ENCODE results near the gene DPEP1.
"Not testable (repeated sequence)": the region's sequence is repeated elsewhere in the genome, so short reads cannot be mapped to it uniquely, and the experiment has no call there.

The DPEP1 gene

DNA sequence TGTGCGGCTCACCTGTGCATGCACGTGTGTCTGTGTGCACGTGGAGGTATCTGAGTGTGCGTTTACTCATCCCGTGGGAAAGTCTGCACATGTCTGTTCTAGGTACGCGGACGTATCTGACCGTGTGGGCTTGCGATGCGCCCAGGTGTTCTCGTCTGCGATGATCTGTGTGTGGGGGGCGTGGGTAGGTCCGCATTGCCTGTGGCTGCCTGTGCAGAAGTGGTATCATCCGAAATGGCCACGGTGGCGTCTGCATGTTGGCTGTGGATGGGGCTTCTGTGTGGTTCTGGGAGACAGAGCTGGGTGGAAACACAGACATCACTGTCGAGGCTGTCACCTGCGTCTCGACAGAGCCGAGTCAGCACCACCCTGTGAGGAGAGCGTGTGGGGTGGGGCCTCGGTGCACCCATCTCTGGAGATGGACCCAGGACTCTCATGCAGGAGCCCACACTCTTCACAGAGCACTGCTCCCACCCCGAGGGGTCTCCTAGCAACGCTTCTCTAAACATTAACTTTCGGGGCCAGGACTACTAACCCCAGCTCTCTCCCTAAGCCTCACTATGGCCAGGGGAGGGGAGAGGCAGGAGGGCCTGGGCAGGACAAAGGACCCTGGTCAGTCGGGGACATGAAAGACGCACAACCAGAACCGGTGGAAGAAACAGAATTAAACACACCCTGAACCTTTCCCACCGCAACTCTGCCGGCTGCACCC is 8.4 kb downstream of the DPEP1 start:
- Histone ChIP-seq H3K9me3 (ENCODE audit: control insufficient read depth, insufficient read depth, low read length) (no peaks in the 10 kb centered on the region), H3K27ac (ENCODE audit: low read depth, low read length) (no peak overlapping the region), H3K4me1 (ENCODE audit: control insufficient read depth, insufficient read depth, low read length) (peaks cover 7% of the 10 kb centered on the region; the same call in 1 of the 2 replicates)

DNA sequence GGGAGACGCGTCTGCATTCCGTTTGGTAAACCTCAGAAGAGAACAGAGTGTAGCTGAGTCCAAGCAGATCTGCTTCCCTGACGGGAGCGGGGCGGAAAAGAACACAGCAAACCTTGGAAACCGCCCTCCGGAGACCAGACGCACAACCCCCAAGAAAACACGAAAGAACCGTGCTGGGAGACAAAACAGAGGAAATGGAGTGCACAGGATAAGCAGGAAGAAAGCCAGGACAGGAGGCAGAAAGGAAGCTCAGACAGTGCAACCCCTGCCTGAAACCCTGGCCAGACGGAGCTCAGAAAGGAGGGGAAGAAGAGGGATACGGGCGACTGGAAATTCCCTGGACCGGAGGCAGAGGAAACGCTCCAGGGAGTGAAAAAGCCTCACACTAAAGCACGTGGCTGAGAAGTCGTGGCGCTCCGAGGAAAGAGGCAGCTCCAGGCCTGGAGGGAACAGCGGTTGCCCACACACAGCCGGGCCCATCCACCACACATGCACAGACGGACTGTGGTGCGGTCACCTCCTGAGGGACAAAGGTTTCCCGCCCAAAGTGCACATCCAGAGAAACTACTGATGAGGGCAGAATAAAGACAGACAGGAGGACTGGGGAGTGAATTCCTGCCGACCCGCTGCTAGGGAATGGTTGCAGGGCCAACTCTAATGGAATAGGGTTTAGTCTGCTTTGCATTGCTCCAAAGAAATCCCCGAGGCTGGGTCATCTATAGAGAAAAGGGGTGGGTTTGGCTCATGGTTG is 10.2 kb downstream of the DPEP1 start:
- Histone ChIP-seq H3K27me3 (ENCODE audit: control insufficient read depth, insufficient read depth, low read length) (peaks cover 9% of the 10 kb centered on the region), H3K4me1 (ENCODE audit: control insufficient read depth, insufficient read depth, low read length) (peaks cover 7% of the 10 kb centered on the region; the same call in 1 of the 2 replicates), H3K27ac (ENCODE audit: low read depth, low read length) (no peak overlapping the region), H3K9me3 (ENCODE audit: control insufficient read depth, insufficient read depth, low read length) (no peaks in the 10 kb centered on the region), H3K36me3 (ENCODE audit: control insufficient read depth, insufficient read depth, low read length) (no peaks in the 10 kb centered on the region), H3K9ac (ENCODE audit: low read depth, low read length) (no peak overlapping the region), H3K4me3 (ENCODE audit: low read depth, low read length) (no peak overlapping the region)

More for the DNA sequence above, 8.4 kb downstream of the DPEP1 start:
- H3K4me3 ChIP-seq (ENCODE audit: low read depth, low read length), result no peak overlapping the region
- peaks cover 9% of the 10 kb centered on the region for H3K27me3 ChIP-seq (ENCODE audit: control insufficient read depth, insufficient read depth, low read length)
- H3K36me3 ChIP-seq (ENCODE audit: control insufficient read depth, insufficient read depth, low read length), result no peaks in the 10 kb centered on the region
- no peak overlapping the region for H3K9ac ChIP-seq (ENCODE audit: low read depth, low read length)

DNA sequence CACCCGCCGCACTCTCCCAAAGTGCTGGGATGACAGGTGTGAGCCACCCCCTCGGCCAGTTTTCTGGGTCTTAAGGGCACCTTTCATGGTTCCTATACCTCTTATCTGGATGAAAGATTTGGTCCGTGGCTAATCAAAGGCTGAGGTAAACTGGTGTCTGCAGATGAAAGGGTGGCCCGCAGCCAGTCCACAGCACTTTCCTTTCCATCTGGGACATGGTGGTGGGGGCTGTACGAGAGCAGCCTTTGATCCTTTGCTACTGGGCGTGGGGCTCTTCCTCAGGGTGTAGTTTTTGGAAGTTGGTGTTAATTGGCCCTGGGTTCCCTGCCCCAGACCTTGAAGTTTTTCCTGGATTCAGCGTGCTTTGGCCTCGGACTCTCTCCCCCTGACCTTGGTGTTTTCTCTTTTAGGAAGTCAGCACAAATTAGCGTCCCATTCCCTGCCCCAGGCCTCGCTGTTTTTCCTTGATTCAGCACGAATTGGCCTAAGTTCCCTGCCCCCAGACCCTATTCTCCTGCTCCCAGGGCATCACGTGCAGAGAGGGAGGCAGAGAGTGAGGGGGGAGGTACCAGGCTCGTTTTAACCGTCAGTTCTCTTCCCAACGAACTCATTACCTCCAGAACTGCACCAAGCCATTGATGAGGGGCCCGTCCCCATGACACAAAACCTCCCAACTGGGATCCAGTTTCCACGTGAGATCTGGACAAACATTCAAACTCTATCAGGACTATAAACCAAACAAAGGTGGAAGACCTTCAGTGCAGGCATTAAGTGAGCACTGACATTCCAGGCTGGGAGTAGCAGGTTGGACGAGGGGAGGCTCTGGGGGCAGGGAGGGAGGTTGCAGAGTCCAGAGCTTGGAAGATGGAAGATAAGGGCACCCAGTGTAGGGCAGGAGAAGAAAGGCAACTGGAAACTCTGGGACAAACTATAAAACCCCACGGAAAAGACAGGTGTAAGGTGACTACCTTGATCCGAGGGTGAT is 11.6 kb downstream of the DPEP1 start:
- no peaks in the 10 kb centered on the region for H3K9me3 ChIP-seq (ENCODE audit: control insufficient read depth, insufficient read depth, low read length)
- peaks cover 9% of the 10 kb centered on the region for H3K27me3 ChIP-seq (ENCODE audit: control insufficient read depth, insufficient read depth, low read length)
- no peak overlapping the region for H3K9ac ChIP-seq (ENCODE audit: low read depth, low read length)
- no peak overlapping the region for H3K27ac ChIP-seq (ENCODE audit: low read depth, low read length)
- H3K4me1 ChIP-seq (ENCODE audit: control insufficient read depth, insufficient read depth, low read length), result peaks cover 4% of the 10 kb centered on the region; the same call in 1 of the 2 replicates
- no peaks in the 10 kb centered on the region for H3K36me3 ChIP-seq (ENCODE audit: control insufficient read depth, insufficient read depth, low read length)
- H3K4me3 ChIP-seq (ENCODE audit: low read depth, low read length), result no peak overlapping the region

DNA sequence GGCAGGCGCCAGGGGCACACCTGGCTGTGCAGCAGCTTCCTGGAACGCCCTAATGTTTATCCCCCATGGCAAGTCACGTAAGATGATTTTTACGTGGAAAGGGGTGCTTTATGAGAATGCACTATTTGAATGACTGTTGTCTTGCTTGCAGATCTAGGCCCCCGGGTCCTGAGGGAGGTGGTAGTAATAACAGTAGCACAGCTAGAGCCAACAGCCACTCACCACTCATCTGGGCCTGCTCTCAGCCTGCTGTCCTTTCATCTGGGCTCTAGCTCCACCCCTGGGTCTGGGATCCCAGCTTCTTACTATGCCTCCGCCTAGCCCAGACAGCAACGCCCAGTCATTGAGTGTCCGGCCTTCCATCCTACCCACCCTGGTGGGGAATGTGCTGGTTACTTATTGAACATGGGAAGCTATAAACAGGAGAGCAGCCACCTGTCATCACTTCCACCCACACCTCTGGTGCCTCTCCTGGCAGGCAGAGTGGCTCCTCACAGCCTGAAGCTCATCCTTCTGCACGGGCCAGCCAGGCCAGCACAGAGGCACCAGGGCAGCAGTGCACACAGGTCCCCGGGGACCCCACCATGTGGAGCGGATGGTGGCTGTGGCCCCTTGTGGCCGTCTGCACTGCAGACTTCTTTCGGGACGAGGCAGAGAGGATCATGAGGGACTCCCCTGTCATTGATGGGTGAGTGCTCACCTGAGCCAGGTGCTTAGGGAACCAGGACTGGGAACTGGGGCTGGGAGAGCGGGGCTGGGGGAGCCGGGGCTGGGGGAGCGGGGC is 16.6 kb downstream of the DPEP1 start:
- Histone ChIP-seq H3K36me3 (ENCODE audit: control insufficient read depth, insufficient read depth, low read length) (no peaks in the 10 kb centered on the region), H3K4me3 (ENCODE audit: low read depth, low read length) (no peak overlapping the region), H3K27me3 (ENCODE audit: control insufficient read depth, insufficient read depth, low read length) (no peaks in the 10 kb centered on the region), H3K9me3 (ENCODE audit: control insufficient read depth, insufficient read depth, low read length) (no peaks in the 10 kb centered on the region), H3K9ac (ENCODE audit: low read depth, low read length) (no peak overlapping the region), H3K4me1 (ENCODE audit: control insufficient read depth, insufficient read depth, low read length) (no peaks in the 10 kb centered on the region; the same call in 1 of the 2 replicates), H3K27ac (ENCODE audit: low read depth, low read length) (no peak overlapping the region)

DNA sequence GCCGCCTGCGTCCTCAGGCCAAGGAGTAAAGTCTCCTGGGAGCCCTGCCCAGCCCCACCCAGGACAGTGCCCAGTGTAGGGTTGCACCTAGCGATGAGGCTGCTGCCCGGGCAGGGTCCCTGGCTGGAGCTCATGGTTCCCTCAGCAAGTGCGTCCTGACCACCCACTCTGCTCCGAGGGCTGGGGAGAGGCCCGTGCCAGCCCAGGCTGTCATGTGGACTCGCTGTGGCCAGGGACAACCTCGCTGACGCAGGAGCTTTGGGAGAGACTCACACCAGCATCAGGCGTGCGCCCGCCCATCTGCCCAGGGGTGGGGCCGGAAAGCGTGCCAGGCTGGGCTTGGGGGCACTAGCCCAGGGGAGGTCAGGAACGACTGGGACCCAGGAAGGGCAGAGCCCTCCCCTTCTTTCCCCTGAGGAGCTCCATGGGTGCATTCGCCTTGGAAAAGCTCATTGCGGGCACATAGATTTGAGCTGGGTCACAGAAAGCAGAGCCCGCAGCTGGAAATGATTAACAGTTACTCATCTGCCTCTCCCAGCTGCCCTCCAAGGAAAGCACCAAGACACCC is 19.7 kb downstream of the DPEP1 start:
- no peaks in the 10 kb centered on the region for H3K27me3 ChIP-seq (ENCODE audit: control insufficient read depth, insufficient read depth, low read length)
- H3K36me3 ChIP-seq (ENCODE audit: control insufficient read depth, insufficient read depth, low read length), result no peaks in the 10 kb centered on the region
- no peak overlapping the region for H3K9ac ChIP-seq (ENCODE audit: low read depth, low read length)
- H3K4me1 ChIP-seq (ENCODE audit: control insufficient read depth, insufficient read depth, low read length), result no peaks in the 10 kb centered on the region
- no peak overlapping the region for H3K27ac ChIP-seq (ENCODE audit: low read depth, low read length)
- no peaks in the 10 kb centered on the region for H3K9me3 ChIP-seq (ENCODE audit: control insufficient read depth, insufficient read depth, low read length)
- no peak overlapping the region for H3K4me3 ChIP-seq (ENCODE audit: low read depth, low read length)

DNA sequence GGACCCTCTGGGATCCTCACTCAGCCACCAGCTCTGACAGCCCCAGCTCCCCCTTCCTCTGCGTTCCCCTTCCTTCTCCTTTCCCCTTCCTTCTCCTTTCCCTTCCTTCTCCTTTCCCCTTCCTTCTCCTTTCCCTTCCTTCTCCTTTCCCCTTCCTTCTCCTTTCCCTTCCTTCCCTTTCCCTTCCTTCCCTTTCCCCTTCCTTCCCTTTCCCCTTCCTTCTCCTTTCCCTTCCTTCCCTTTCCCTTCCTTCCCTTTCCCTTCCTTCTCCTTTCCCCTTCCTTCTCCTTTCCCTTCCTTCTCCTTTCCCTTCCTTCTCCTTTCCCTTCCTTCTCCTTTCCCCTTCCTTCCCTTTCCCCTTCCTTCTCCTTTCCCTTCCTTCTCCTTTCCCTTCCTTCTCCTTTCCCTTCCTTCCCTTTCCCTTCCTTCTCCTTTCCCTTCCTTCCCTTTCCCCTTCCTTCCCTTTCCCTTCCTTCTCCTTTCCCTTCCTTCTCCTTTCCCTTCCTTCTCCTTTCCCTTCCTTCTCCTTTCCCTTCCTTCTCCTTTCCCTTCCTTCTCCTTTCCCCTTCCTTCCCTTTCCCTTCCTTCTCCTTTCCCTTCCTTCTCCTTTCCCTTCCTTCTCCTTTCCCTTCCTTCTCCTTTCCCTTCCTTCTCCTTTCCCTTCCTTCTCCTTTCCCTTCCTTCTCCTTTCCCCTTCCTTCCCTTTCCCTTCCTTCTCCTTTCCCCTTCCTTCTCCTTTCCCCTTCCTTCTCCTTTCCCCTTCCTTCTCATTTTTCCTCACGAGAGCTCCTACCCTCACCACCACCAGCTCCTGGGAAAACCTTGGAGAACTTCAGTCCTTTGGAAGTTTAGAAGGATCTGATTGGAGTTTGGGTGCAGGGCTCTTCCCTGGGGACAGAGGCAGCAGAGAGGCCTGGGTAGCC is 21.3 kb downstream of the DPEP1 start:
- H3K4me3 ChIP-seq (ENCODE audit: low read depth, low read length); H3K36me3 ChIP-seq (ENCODE audit: control insufficient read depth, insufficient read depth, low read length); H3K27me3 ChIP-seq (ENCODE audit: control insufficient read depth, insufficient read depth, low read length); H3K27ac ChIP-seq (ENCODE audit: low read depth, low read length); H3K9me3 ChIP-seq (ENCODE audit: control insufficient read depth, insufficient read depth, low read length); H3K4me1 ChIP-seq (ENCODE audit: control insufficient read depth, insufficient read depth, low read length); H3K9ac ChIP-seq (ENCODE audit: low read depth, low read length): not testable (repeated sequence)

DNA sequence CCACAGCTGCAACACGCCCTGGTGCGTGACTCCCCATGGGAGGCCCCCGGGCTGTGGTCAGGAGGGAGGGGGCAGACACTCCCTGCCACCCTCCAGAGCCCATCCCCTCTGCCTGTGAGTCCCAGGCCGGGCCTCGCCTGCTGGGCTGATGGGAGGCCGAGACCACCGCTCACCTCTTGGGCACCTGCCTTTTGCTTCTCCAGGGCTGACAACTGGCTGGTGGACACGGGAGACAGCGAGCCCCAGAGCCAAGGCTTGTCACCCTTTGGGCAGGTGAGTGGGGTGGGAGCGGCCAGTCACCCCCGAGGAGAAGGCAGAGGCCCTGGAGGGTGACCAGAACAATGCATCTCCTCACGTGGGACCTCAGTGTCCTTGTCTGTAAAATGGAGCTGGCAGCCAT is 23.2 kb downstream of the DPEP1 start:
- H3K4me3 ChIP-seq (ENCODE audit: low read depth, low read length), result no peak overlapping the region
- H3K9ac ChIP-seq (ENCODE audit: low read depth, low read length), result no peak overlapping the region
- H3K27ac ChIP-seq (ENCODE audit: low read depth, low read length), result no peak overlapping the region
- H3K27me3 ChIP-seq (ENCODE audit: control insufficient read depth, insufficient read depth, low read length), result no peaks in the 10 kb centered on the region
- H3K4me1 ChIP-seq (ENCODE audit: control insufficient read depth, insufficient read depth, low read length), result no peaks in the 10 kb centered on the region; the same call in 1 of the 2 replicates
- H3K9me3 ChIP-seq (ENCODE audit: control insufficient read depth, insufficient read depth, low read length), result no peaks in the 10 kb centered on the region
- H3K36me3 ChIP-seq (ENCODE audit: control insufficient read depth, insufficient read depth, low read length), result no peaks in the 10 kb centered on the region

DNA sequence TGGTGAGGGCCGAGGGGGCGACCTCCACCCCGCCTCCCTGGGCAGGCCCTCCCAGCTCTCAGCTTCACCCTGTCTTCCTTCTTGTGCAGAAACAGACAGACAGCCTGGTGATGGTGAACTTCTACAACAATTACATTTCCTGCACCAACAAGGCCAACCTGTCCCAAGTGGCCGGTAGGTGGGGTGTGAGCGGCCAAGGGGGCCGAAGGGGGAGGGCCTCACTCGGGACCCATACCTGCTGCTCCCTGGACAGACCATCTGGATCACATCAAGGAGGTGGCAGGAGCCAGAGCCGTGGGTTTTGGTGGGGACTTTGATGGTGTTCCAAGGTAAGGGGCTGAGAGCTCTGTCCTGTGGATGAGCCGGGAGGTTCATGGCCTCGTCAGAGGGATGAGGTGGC is 23.9 kb downstream of the DPEP1 start:
- H3K27me3 ChIP-seq (ENCODE audit: control insufficient read depth, insufficient read depth, low read length), result no peaks in the 10 kb centered on the region
- H3K4me1 ChIP-seq (ENCODE audit: control insufficient read depth, insufficient read depth, low read length), result no peaks in the 10 kb centered on the region; the same call in 1 of the 2 replicates
- no peak overlapping the region for H3K27ac ChIP-seq (ENCODE audit: low read depth, low read length)
- H3K9ac ChIP-seq (ENCODE audit: low read depth, low read length), result no peak overlapping the region
- H3K9me3 ChIP-seq (ENCODE audit: control insufficient read depth, insufficient read depth, low read length), result no peaks in the 10 kb centered on the region
- H3K36me3 ChIP-seq (ENCODE audit: control insufficient read depth, insufficient read depth, low read length), result no peaks in the 10 kb centered on the region
- H3K4me3 ChIP-seq (ENCODE audit: low read depth, low read length), result no peak overlapping the region

DNA sequence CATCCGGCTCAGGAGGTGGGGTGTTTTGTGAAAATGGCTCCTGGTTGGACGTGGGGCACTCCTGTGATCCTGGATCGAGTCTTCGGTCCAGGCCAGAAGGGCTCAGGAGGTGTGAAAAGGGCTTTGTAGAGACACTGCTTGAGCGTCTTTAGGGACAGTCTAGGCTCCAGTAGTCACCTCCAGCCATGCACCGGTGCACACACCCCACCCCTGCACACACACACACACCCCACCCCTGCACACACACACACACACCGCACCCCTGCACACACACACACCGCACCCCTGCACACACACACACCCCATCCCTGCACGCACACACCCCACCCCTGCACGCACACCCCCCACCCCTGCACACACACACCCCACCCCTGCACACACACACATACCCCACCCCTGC is 25.0 kb downstream of the DPEP1 start:
- no peaks in the 10 kb centered on the region for H3K27me3 ChIP-seq (ENCODE audit: control insufficient read depth, insufficient read depth, low read length)
- no peaks in the 10 kb centered on the region for H3K36me3 ChIP-seq (ENCODE audit: control insufficient read depth, insufficient read depth, low read length)
- no peaks in the 10 kb centered on the region for H3K9me3 ChIP-seq (ENCODE audit: control insufficient read depth, insufficient read depth, low read length)
- H3K4me1 ChIP-seq (ENCODE audit: control insufficient read depth, insufficient read depth, low read length), result no peaks in the 10 kb centered on the region; the same call in 1 of the 2 replicates
- H3K27ac ChIP-seq (ENCODE audit: low read depth, low read length), result no peak overlapping the region
- no peak overlapping the region for H3K4me3 ChIP-seq (ENCODE audit: low read depth, low read length)
- no peak overlapping the region for H3K9ac ChIP-seq (ENCODE audit: low read depth, low read length)

All from HUES48 (cell line).